Fibroblast of villous mesenchyme (primary cell): Measurements from ENCODE around the gene ZBTB34. TPM values are rescaled to one million over a fixed set of nuclear protein-coding genes. Genes with fewer than 3 reads are reported as not detected.

ENCODE experiments used
- DNase-seq: peaks from one replicate; pipeline ENCODE4 v3.0.0-alpha.2; 2010; ENCODE audit warnings: low read depth
- H3K4me3 ChIP-seq: 2 replicates; pipeline ENCODE4 v1.5.1; 2011; ENCODE audit warnings: low read depth, mild to moderate bottlenecking, low read length
- total RNA-seq: library from RNA; depleted of rRNA; stranded (reverse); fragments of >200 nt; gene quantifications from 2 replicates; pipeline ENCODE4 v1.2.3, GENCODE V29; 2012
- TF ChIP-seq, protein P1 (sequence below): IDR thresholded peaks from 2 replicates; pipeline ENCODE4 v1.5.1; 2012; ENCODE audit warnings: low read depth, mild to moderate bottlenecking, low read length; ENCODE audit not compliant: insufficient read depth

Gene ZBTB34
- total RNA-seq, 1 donor, result 6.9 TPM

DNA sequence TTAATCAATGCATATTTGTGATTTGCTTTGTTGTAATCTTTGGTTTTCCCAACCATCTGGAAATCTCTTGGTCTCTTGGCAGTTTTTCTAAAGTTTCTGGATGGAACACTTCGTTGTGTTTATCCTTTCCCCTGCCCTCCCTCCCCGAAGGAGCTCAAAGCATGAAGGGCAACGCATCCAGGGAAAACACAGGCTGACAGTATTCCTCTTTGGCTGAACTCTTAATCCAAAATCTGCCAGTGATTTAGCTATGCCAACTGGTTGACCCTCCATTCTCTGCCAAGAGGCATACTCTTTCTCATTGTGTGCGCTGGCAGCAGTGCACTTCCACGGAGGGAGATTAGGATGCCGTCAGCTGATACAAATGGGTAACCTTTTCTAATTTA, 20.5 kb downstream of the ZBTB34 start:
- no peak overlapping the region for H3K4me3 ChIP-seq
- no peak for DNase-seq
- TF ChIP-seq, protein P1, sequence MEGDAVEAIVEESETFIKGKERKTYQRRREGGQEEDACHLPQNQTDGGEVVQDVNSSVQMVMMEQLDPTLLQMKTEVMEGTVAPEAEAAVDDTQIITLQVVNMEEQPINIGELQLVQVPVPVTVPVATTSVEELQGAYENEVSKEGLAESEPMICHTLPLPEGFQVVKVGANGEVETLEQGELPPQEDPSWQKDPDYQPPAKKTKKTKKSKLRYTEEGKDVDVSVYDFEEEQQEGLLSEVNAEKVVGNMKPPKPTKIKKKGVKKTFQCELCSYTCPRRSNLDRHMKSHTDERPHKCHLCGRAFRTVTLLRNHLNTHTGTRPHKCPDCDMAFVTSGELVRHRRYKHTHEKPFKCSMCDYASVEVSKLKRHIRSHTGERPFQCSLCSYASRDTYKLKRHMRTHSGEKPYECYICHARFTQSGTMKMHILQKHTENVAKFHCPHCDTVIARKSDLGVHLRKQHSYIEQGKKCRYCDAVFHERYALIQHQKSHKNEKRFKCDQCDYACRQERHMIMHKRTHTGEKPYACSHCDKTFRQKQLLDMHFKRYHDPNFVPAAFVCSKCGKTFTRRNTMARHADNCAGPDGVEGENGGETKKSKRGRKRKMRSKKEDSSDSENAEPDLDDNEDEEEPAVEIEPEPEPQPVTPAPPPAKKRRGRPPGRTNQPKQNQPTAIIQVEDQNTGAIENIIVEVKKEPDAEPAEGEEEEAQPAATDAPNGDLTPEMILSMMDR, result no peak

DNA sequence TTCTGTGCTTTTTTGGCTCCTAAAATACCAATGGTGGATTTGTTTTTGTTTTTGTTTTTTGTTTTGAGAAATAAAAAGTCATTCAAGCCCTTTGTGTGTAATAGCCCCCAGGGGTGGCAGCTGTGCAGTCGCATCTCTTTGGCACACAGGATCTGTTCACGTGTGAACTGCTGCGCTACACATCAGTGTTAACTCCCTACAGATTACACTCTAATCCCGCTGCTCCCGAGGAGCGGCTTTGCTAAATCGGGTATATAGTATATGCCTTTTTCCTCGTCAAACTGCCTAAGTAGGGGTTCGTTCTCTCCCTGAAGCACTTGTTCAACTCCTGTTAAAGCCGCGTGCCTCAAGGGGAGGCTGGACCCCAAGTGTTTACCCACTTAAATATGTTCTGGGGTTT, 22.3 kb downstream of the ZBTB34 start:
- DNase-seq, result no peak
- TF ChIP-seq, protein P1, result no peak
- H3K4me3 ChIP-seq, result no peak overlapping the region

DNA sequence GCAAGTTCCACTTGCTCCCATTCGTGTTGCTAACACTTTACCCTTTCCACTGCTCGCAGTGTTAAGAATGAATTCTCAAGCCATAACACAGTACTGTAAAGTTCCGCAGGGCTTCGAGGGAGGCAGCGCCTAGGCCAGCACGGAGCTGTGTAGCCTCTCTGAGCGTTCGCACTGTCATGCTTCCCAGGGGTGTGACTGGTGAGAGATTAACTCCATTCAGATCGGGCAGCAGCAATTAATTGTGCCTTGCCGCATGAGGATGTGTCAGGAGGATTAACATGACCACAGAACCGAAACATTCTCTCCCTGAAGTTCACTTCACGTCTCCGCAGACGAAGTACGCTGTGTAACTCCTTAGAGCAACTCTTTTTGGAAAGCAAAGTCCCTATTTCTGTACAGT, 23.2 kb downstream of the ZBTB34 start:
- no peak for DNase-seq
- TF ChIP-seq, protein P1, result no peak
- H3K4me3 ChIP-seq, result no peak overlapping the region

DNA sequence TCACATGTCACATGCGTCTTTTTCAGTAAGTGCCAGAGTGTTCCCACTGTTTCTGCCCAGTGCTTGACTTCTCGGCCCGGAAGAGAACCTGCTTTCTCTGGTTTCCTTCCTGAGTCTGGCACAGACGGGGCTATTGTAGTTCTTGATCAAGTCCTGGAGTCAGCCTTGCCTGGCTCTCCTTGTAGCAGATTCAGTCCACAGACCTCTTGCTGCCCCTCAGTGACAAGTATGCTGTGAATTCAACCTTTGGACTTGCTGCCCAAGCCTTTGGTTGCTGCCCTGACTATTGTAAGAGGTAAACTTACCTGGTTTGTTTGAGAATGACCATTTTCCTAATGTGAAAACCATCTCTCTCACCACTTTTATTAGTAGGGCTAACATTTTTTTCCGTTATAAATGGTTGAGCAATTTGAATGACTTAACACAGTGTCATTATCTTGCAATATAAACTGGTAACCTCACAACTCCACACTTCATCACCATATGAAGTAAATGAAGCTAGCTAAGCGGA, 24.7 kb downstream of the ZBTB34 start:
- TF ChIP-seq, protein P1, result no peak
- no peak for DNase-seq
- H3K4me3 ChIP-seq, result no peak overlapping the region

DNA sequence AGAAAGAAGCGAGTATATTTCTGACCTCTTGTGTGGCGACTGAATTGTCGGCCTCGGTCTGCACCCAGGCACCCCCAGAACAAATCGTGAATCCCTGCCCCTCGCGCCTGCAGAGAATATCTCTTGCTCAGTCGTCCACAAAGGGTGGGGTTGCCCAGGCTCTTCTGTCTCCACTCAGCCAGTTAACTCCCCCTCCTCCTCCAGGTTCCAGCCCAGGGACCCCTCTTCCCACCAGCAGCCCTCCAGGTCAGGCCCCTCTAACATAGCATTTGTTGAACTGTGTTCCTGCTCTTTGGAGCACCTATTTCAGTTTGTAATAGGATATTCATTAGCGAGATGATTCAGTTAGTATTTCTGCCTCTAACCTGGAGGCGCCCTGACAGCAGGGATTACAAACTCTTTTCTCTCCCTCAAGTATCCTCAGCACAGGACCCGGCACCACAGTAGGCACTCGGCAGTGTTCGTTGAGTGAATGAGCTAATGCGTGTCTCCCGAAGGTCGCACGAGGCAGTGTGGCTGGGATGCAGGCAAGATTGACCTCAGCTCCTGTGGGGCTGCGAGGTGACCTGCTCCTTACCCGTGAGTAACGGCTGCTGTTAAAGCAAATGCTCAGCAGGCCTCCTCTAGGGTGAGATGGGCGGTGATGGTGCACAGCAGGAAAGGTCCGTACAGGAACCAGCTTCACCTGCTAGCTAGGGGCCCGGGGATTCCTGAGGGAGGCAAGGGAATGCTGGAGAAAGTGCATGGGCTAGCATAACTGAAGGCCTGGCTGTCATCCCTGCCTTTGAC, 25.8 kb downstream of the ZBTB34 start:
- no peak overlapping the region for H3K4me3 ChIP-seq
- TF ChIP-seq, protein P1, result no peak
- DNase-seq, result no peak

DNA sequence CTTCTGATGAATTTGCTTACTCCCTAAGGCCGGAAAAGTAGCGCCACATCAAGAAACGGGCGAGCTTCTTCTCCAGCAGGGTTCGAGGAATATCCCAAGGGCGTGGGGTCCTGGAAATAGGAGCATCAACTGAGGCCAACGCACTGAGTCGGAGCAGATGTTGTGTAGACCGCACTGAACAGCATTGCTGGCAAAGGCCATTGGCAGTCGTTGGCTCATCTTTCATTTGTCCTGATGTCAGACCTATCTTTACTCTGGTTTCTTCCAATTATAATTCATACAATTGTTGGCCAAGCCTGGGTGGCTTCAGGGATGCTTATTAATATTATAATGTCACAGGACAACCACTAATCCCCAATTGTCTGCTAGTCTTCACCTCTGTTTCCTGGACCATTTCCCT, 26.5 kb downstream of the ZBTB34 start:
- DNase-seq, result no peak
- TF ChIP-seq, protein P1, result no peak

More for the DNA sequence above, 26.5 kb downstream of the ZBTB34 start:
- no peak overlapping the region for H3K4me3 ChIP-seq
